HFF-Myc (cell line): ENCODE data around the gene TTLL5.
"Not testable (repeated sequence)": the region's sequence is repeated elsewhere in the genome, so short reads cannot be mapped to it uniquely, and the experiment has no call there.

ENCODE experiments used
- DNase-seq: peaks from one replicate; pipeline ENCODE4 v3.0.0-alpha.2; 2011; ENCODE audit warnings: low read depth; ENCODE audit errors: extremely low read depth
- H3K4me3 ChIP-seq: replicated peaks from 2 replicates; pipeline ENCODE4 v1.5.1; 2011; ENCODE audit warnings: low read depth, mild to moderate bottlenecking, control low read depth, low read length
- CTCF ChIP-seq: IDR thresholded peaks from 2 replicates; pipeline ENCODE4 v1.5.1; 2012; ENCODE audit warnings: mild to moderate bottlenecking, low read depth, low read length, control low read depth; ENCODE audit errors: missing control alignments

Gene TTLL5

GRCh38 chr14:75845136-75845804 lies 184.2 kb downstream of the TTLL5 start:
- TF ChIP-seq CTCF = no peak
- H3K4me3 ChIP-seq = no peak overlapping the region
- DNase-seq = no peak

GRCh38 chr14:75846694-75847093 lies 185.6 kb downstream of the TTLL5 start:
- not testable (repeated sequence) for H3K4me3 ChIP-seq, DNase-seq

- DNase-seq = no peak
- no peak overlapping the region for H3K4me3 ChIP-seq
- TF ChIP-seq CTCF = no peak
Measured at GRCh38 chr14:75847584-75847983, 186.5 kb downstream of the TTLL5 start.

GRCh38 chr14:75848167-75848913 lies 187.3 kb downstream of the TTLL5 start:
- H3K4me3 ChIP-seq = no peak overlapping the region
- no peak for DNase-seq
- TF ChIP-seq CTCF = no peak

- no peak for TF ChIP-seq CTCF
- DNase-seq = no peak
Measured at GRCh38 chr14:75849300-75849895, 188.4 kb downstream of the TTLL5 start.

GRCh38 chr14:75851574-75851866 lies 190.5 kb downstream of the TTLL5 start:
- H3K4me3 ChIP-seq = no peak overlapping the region
- DNase-seq = no peak
- no peak for TF ChIP-seq CTCF

More at GRCh38 chr14:75849300-75849895, 188.4 kb downstream of the TTLL5 start:
- H3K4me3 ChIP-seq = no peak overlapping the region

- no peak for DNase-seq
- TF ChIP-seq CTCF = no peak
Measured at GRCh38 chr14:75854111-75854799, 193.2 kb downstream of the TTLL5 start.

More at GRCh38 chr14:75854111-75854799, 193.2 kb downstream of the TTLL5 start:
- H3K4me3 ChIP-seq = no peak overlapping the region
